ENCODE results near the gene RNF224.
A peak's percentile ranks its signal among the peaks of the same experiment; 100 is the strongest.

The RNF224 gene

GRCh38 chr9:137273611-137274320 is 46.5 kb downstream of the RNF224 start:
- Histone ChIP-seq H3K9me3 (ENCODE audit: control extremely low read depth in 1 of 5, control insufficient read depth in 4 of 5, insufficient read depth in 2 of 5, low read depth in 1 of 5, low read length in 4 of 5) (no peaks in the 10 kb centered on the region), H3K4me1 (ENCODE audit: control extremely low read depth in 1 of 4, control insufficient read depth in 4 of 4, insufficient read depth in 4 of 4, low read length in 3 of 4) (peaks cover 0 to 69% (median 63%) of the 10 kb centered on the region in 4 experiments), H3K27ac (ENCODE audit: insufficient read depth in 1 of 2, low read depth in 1 of 2, low read length in 2 of 2, poor library complexity in 1 of 2, severe bottlenecking in 2 of 2) (no peak overlapping the region), H3K36me3 (ENCODE audit: control insufficient read depth in 4 of 4, insufficient read depth in 4 of 4, low read length in 3 of 4) (peaks cover 3 to 34% (median 23%) of the 10 kb centered on the region in 4 experiments), H3K4me3 (ENCODE audit: control insufficient read depth in 1 of 7, extremely low read depth in 1 of 7, insufficient read depth in 4 of 7, low read depth in 2 of 7, low read length in 6 of 7) (no peak overlapping the region), H3K27me3 (replicated peaks in 2 of 5; ENCODE audit: control insufficient read depth in 4 of 5, insufficient read depth in 5 of 5, low read length in 4 of 5) (no peaks in the 10 kb centered on the region)
- ChIA-PET POLR2A (no interaction called here), CTCF (interaction anchor here (0.5 to 2.6 kb wide), 5 partner anchors 12 to 176 kb away, joined by 3 to 13 read pairs (median 3); no protein-coding TSS in a partner anchor)
- WGBS (ENCODE audit: insufficient coverage) = 88% methylated on average over 14 of the region's 15 CpGs
- DNase-seq = no peak

GRCh38 chr9:137275203-137275587 is 47.9 kb downstream of the RNF224 start:
- H3K4me1 ChIP-seq (ENCODE audit: control extremely low read depth in 1 of 4, control insufficient read depth in 4 of 4, insufficient read depth in 4 of 4, low read length in 3 of 4) = peaks cover 0 to 71% (median 69%) of the 10 kb centered on the region in 4 experiments

GRCh38 chr9:137275588-137276472 is 48.5 kb downstream of the RNF224 start:
- ChIA-PET POLR2A (no interaction called here), CTCF (interaction anchor here (2.5 to 2.8 kb wide), 2 partner anchors 11 to 14 kb away, joined by 10 to 12 read pairs; no protein-coding TSS in a partner anchor)

More at GRCh38 chr9:137275203-137275587, 47.9 kb downstream of the RNF224 start:
- Histone ChIP-seq H3K4me3 (ENCODE audit: control insufficient read depth in 1 of 7, extremely low read depth in 1 of 7, insufficient read depth in 4 of 7, low read depth in 2 of 7, low read length in 6 of 7) (no peak overlapping the region), H3K27ac (ENCODE audit: insufficient read depth in 1 of 2, low read depth in 1 of 2, low read length in 2 of 2, poor library complexity in 1 of 2, severe bottlenecking in 2 of 2) (no peak overlapping the region), H3K27me3 (replicated peaks in 2 of 5; ENCODE audit: control insufficient read depth in 4 of 5, insufficient read depth in 5 of 5, low read length in 4 of 5) (no peaks in the 10 kb centered on the region), H3K9me3 (ENCODE audit: control extremely low read depth in 1 of 5, control insufficient read depth in 4 of 5, insufficient read depth in 2 of 5, low read depth in 1 of 5, low read length in 4 of 5) (no peaks in the 10 kb centered on the region), H3K36me3 (ENCODE audit: control insufficient read depth in 4 of 4, insufficient read depth in 4 of 4, low read length in 3 of 4) (peaks cover 4 to 36% (median 23%) of the 10 kb centered on the region in 4 experiments)
- DNase-seq = no peak
- ChIA-PET POLR2A (no interaction called here), CTCF (interaction anchor here (1.3 to 2.6 kb wide), 2 partner anchors 11 to 22 kb away, joined by 6 to 13 read pairs; no protein-coding TSS in a partner anchor)
- WGBS (ENCODE audit: insufficient coverage) = 95% methylated on average over 6 of the region's 10 CpGs

GRCh38 chr9:137276473-137277328 is 49.4 kb downstream of the RNF224 start:
- POLR2A ChIA-PET = interaction anchor here (0.5 to 1.4 kb wide), 2 partner anchors 9 to 18 kb away, joined by 3 read pairs; no protein-coding TSS in a partner anchor
- 52% methylated on average over 19 of the region's 30 CpGs for WGBS (ENCODE audit: insufficient coverage)
- Histone ChIP-seq H3K4me3 (ENCODE audit: control insufficient read depth in 1 of 7, extremely low read depth in 1 of 7, insufficient read depth in 4 of 7, low read depth in 2 of 7, low read length in 6 of 7) (peak overlapping the region; percentile 42 to 86 (median 72)), H3K4me1 (ENCODE audit: control extremely low read depth in 1 of 4, control insufficient read depth in 4 of 4, insufficient read depth in 4 of 4, low read length in 3 of 4) (peaks cover 0 to 75% (median 70%) of the 10 kb centered on the region in 4 experiments), H3K27ac (ENCODE audit: insufficient read depth in 1 of 2, low read depth in 1 of 2, low read length in 2 of 2, poor library complexity in 1 of 2, severe bottlenecking in 2 of 2) (peak overlapping the region; percentile 25 to 83), H3K36me3 (ENCODE audit: control insufficient read depth in 4 of 4, insufficient read depth in 4 of 4, low read length in 3 of 4) (peaks cover 4 to 40% (median 21%) of the 10 kb centered on the region in 4 experiments), H3K9me3 (ENCODE audit: control extremely low read depth in 1 of 5, control insufficient read depth in 4 of 5, insufficient read depth in 2 of 5, low read depth in 1 of 5, low read length in 4 of 5) (no peaks in the 10 kb centered on the region), H3K27me3 (replicated peaks in 2 of 5; ENCODE audit: control insufficient read depth in 4 of 5, insufficient read depth in 5 of 5, low read length in 4 of 5) (no peaks in the 10 kb centered on the region)
- CTCF ChIA-PET = interaction anchor here (1.4 to 2.8 kb wide), 4 partner anchors 9 to 15 kb away, joined by 3 to 12 read pairs (median 7); no protein-coding TSS in a partner anchor
- peak in 2 of 3 donors; percentile 50 to 51 for DNase-seq

More at GRCh38 chr9:137275588-137276472, 48.5 kb downstream of the RNF224 start:
- Histone ChIP-seq H3K4me3 (ENCODE audit: control insufficient read depth in 1 of 7, extremely low read depth in 1 of 7, insufficient read depth in 4 of 7, low read depth in 2 of 7, low read length in 6 of 7) (peak overlapping the region in 3 of 7 experiments; percentile 77 to 86 (median 82)), H3K27me3 (replicated peaks in 2 of 5; ENCODE audit: control insufficient read depth in 4 of 5, insufficient read depth in 5 of 5, low read length in 4 of 5) (no peaks in the 10 kb centered on the region), H3K27ac (ENCODE audit: insufficient read depth in 1 of 2, low read depth in 1 of 2, low read length in 2 of 2, poor library complexity in 1 of 2, severe bottlenecking in 2 of 2) (peak overlapping the region in 1 of 2 experiments; percentile 83), H3K36me3 (ENCODE audit: control insufficient read depth in 4 of 4, insufficient read depth in 4 of 4, low read length in 3 of 4) (peaks cover 4 to 39% (median 23%) of the 10 kb centered on the region in 4 experiments), H3K9me3 (ENCODE audit: control extremely low read depth in 1 of 5, control insufficient read depth in 4 of 5, insufficient read depth in 2 of 5, low read depth in 1 of 5, low read length in 4 of 5) (no peaks in the 10 kb centered on the region), H3K4me1 (ENCODE audit: control extremely low read depth in 1 of 4, control insufficient read depth in 4 of 4, insufficient read depth in 4 of 4, low read length in 3 of 4) (peaks cover 0 to 74% (median 73%) of the 10 kb centered on the region in 4 experiments)
- WGBS (ENCODE audit: insufficient coverage) = 91% methylated on average over 21 of the region's 24 CpGs
- no peak for DNase-seq

GRCh38 chr9:137277329-137278041 is 50.2 kb downstream of the RNF224 start, which contains the start of gene TOR4A:
Gene TOR4A, plus strand, starts transcription at chr9:137277726. Its CDS starts 964 bp downstream, at chr9:137278690.
- CTCF ChIA-PET = interaction anchor here (1.4 to 2.8 kb wide), 4 partner anchors 9 to 16 kb away, joined by 3 to 12 read pairs (median 7); no protein-coding TSS in a partner anchor
- Histone ChIP-seq H3K4me1 (ENCODE audit: control extremely low read depth in 1 of 4, control insufficient read depth in 4 of 4, insufficient read depth in 4 of 4, low read length in 3 of 4) (peaks cover 0 to 78% (median 66%) of the 10 kb centered on the region in 4 experiments), H3K36me3 (ENCODE audit: control insufficient read depth in 4 of 4, insufficient read depth in 4 of 4, low read length in 3 of 4) (peaks cover 4 to 37% (median 19%) of the 10 kb centered on the region in 4 experiments), H3K4me3 (ENCODE audit: control insufficient read depth in 1 of 7, extremely low read depth in 1 of 7, insufficient read depth in 4 of 7, low read depth in 2 of 7, low read length in 6 of 7) (peak within 1 kb of the TSS; percentile 42 to 86 (median 72)), H3K9me3 (ENCODE audit: control extremely low read depth in 1 of 5, control insufficient read depth in 4 of 5, insufficient read depth in 2 of 5, low read depth in 1 of 5, low read length in 4 of 5) (no peaks in the 10 kb centered on the region), H3K27ac (ENCODE audit: insufficient read depth in 1 of 2, low read depth in 1 of 2, low read length in 2 of 2, poor library complexity in 1 of 2, severe bottlenecking in 2 of 2) (peak within 1 kb of the TSS; percentile 25 to 83), H3K27me3 (replicated peaks in 2 of 5; ENCODE audit: control insufficient read depth in 4 of 5, insufficient read depth in 5 of 5, low read length in 4 of 5) (no peaks in the 10 kb centered on the region)
- WGBS (ENCODE audit: insufficient coverage) = 0% methylated on average over 20 of the region's 25 CpGs
- peak in 2 of 3 donors; percentile 56 to 74 for DNase-seq
- POLR2A ChIA-PET = interaction anchor here (1.4 kb wide), 1 partner anchor 17 kb away, joined by 3 read pairs; no protein-coding TSS in a partner anchor

Data from common myeloid progenitor, CD34-positive (primary cell).